Vagina (tissue), 2 donors: ENCODE results near the gene MCIDAS.

ENCODE experiments used
- POLR2A ChIP-seq, 2 donors: fragments of 450-650 bp; IDR thresholded peaks; one replicate each; pipeline ENCODE4 v1.6.1; 2017; ENCODE audit warnings: antibody characterized with exemption in 2 of 2, mild to moderate bottlenecking in 2 of 2, moderate library complexity in 2 of 2
- POLR2AphosphoS5 ChIP-seq, 2 donors: sonication (generic); formaldehyde crosslinking; IDR thresholded peaks; one replicate each; pipeline ENCODE4 v1.9.0; 2017; ENCODE audit warnings: antibody characterized with exemption in 2 of 2, mild to moderate bottlenecking in 2 of 2, low read depth in 1 of 2; ENCODE audit not compliant: insufficient read depth in 1 of 2
- TF ChIP-seq, protein P1 (sequence below), 3 experiments: fragments of 450-650 bp in 2 of 3; fragments of 200-600 bp in 1 of 3; sonication (generic) in 1 of 3; IDR thresholded peaks; one replicate each; pipeline ENCODE4 v1.5.1; 2017 to 2019; ENCODE audit warnings: antibody characterized with exemption in 3 of 3, mild to moderate bottlenecking in 2 of 3, moderate library complexity in 2 of 3

DNA sequence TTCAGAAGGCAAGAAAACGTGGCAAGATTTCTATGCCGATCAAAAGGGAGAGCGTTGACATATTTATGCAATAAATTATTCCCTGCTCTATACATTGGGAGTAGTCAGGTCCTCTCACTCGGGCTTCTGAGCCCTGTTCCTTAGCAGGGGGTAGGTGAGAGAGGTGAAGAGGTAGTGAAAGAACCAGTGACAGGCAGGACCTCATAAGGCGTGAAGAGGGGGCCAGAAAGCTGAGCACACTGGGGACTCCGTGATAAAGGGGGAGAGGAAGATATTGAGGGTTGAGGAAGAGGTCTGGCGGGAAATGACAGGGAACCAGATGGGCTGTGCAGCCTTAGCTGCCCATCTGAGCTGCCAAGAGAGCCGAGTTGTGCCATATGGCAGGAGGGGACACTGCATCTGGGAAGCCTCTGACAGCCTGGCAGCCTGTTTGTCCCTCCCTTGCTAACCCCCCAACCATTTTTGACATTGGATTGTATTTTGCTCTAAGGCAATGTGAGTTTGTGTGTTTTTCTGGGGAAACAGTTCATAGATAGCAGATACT is 53.4 kb downstream of the MCIDAS start:
- TF ChIP-seq, protein P1, sequence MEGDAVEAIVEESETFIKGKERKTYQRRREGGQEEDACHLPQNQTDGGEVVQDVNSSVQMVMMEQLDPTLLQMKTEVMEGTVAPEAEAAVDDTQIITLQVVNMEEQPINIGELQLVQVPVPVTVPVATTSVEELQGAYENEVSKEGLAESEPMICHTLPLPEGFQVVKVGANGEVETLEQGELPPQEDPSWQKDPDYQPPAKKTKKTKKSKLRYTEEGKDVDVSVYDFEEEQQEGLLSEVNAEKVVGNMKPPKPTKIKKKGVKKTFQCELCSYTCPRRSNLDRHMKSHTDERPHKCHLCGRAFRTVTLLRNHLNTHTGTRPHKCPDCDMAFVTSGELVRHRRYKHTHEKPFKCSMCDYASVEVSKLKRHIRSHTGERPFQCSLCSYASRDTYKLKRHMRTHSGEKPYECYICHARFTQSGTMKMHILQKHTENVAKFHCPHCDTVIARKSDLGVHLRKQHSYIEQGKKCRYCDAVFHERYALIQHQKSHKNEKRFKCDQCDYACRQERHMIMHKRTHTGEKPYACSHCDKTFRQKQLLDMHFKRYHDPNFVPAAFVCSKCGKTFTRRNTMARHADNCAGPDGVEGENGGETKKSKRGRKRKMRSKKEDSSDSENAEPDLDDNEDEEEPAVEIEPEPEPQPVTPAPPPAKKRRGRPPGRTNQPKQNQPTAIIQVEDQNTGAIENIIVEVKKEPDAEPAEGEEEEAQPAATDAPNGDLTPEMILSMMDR (IDR thresholded peaks at IDR 0.05) = no peak
- TF ChIP-seq POLR2A (IDR thresholded peaks at IDR 0.05) (no peak), POLR2AphosphoS5 (IDR thresholded peaks at IDR 0.05; ENCODE audit: insufficient read depth in 1 of 2, low read depth in 1 of 2) (no peak)
